Middle frontal gyrus (tissue), 1 donor: Measurements from ENCODE around the gene FH.

Experiments used
- DNase-seq: peaks from one replicate; pipeline ENCODE4 v3.0.0-alpha.2; 2015; ENCODE audit warnings: low spot score; ENCODE audit errors: extremely low spot score

FH gene

GRCh38 chr1:241525026-241525425, 5.5 kb upstream of the FH start:
- DNase-seq = no peak

- no peak for DNase-seq
These were observed 2.2 kb upstream of the FH start for GRCh38 chr1:241521718-241522117.

- no peak for DNase-seq
These were observed 518 bp upstream of the FH start for GRCh38 chr1:241520080-241520465.

GRCh38 chr1:241518476-241519307, 863 bp downstream of the FH start:
- DNase-seq = no peak

- DNase-seq = no peak
These were observed 6.2 kb downstream of the FH start for GRCh38 chr1:241513378-241513777.

- DNase-seq = no peak
These were observed 12.2 kb downstream of the FH start for GRCh38 chr1:241507189-241507863.

GRCh38 chr1:241503444-241503843, 16.1 kb downstream of the FH start:
- DNase-seq = no peak

GRCh38 chr1:241499910-241500309, 19.6 kb downstream of the FH start:
- peak; percentile 31 for DNase-seq

- DNase-seq = no peak
These were observed 23.8 kb downstream of the FH start for GRCh38 chr1:241495741-241496140.

- no peak for DNase-seq
These were observed 30.8 kb downstream of the FH start for GRCh38 chr1:241488739-241489138.

- no peak for DNase-seq
These were observed 34.0 kb downstream of the FH start for GRCh38 chr1:241485554-241485992.

- DNase-seq = no peak
These were observed 34.4 kb downstream of the FH start for GRCh38 chr1:241485145-241485544.

GRCh38 chr1:241482761-241483250, 36.7 kb downstream of the FH start:
- DNase-seq = no peak

- DNase-seq = no peak
These were observed 40.3 kb downstream of the FH start for GRCh38 chr1:241479294-241479693.

- no peak for DNase-seq
These were observed 43.9 kb downstream of the FH start for GRCh38 chr1:241475671-241476070.

- DNase-seq = no peak
These were observed 46.5 kb downstream of the FH start for GRCh38 chr1:241473026-241473425.

- DNase-seq = peak; percentile 20
These were observed 48.5 kb downstream of the FH start for GRCh38 chr1:241470908-241471590.

GRCh38 chr1:241470361-241470760, 49.2 kb downstream of the FH start:
- DNase-seq = no peak

- no peak for DNase-seq
These were observed 53.9 kb downstream of the FH start for GRCh38 chr1:241465673-241466072.

GRCh38 chr1:241464985-241465384, 54.6 kb downstream of the FH start:
- DNase-seq = no peak

- DNase-seq = no peak
These were observed 57.2 kb downstream of the FH start for GRCh38 chr1:241462391-241462790.
